ENCODE measurements around the gene ARSD. TPM values are rescaled to one million over a fixed set of nuclear protein-coding genes. Genes with fewer than 3 reads are reported as not detected.

ARSD gene
- polyA plus RNA-seq, 1 of the 3 experiments (the other 2 are of a cell fraction): 19.8 TPM

DNA sequence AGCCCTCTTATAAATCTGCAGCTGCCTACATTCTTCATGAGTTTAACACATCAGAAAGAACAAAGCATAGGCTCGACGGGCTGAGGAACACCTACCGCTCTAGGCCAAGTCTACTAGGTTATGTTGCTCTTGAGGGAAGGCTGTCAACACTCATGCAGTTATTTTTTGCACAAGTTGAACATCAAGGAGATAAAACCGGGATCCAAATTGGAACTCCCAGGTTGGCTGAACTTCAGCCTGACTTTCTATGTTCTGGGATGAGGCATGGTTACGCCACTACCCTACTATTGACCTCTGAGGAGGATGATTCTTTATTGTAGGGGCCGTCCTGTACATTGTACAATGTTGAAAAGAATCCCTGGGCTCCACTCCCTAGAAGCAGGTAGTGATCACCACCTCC is 39.9 kb upstream of the ARSD start:
- no peak overlapping the region for H3K4me2 ChIP-seq
- 46% methylated on average over 6 of the region's 6 CpGs for WGBS (ENCODE audit: low lambda C conversion rate)
- H3K9me2 ChIP-seq: no peaks in the 10 kb centered on the region
- ChIA-PET POLR2A (no interaction called here), CTCF (no interaction called here)
- no peak overlapping the region for H3K9ac ChIP-seq
- H3K4me1 ChIP-seq (ENCODE audit: control insufficient read depth in 1 of 2, insufficient read depth in 2 of 2, low read depth in 1 of 2, low read length in 1 of 2): 0 out of 4 replicates have a peak, but pooled peaks cover 0 to 3% of the 10 kb centered on the region in 2 experiments
- no peak overlapping the region for H3K27ac ChIP-seq (ENCODE audit: low read depth in 2 of 2, low read length in 1 of 2)
- TF ChIP-seq, protein P1, sequence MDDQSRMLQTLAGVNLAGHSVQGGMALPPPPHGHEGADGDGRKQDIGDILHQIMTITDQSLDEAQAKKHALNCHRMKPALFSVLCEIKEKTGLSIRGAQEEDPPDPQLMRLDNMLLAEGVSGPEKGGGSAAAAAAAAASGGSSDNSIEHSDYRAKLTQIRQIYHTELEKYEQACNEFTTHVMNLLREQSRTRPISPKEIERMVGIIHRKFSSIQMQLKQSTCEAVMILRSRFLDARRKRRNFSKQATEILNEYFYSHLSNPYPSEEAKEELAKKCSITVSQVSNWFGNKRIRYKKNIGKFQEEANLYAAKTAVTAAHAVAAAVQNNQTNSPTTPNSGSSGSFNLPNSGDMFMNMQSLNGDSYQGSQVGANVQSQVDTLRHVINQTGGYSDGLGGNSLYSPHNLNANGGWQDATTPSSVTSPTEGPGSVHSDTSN (IDR thresholded peaks at IDR 0.05): no peak
- TF ChIP-seq, protein P2, sequence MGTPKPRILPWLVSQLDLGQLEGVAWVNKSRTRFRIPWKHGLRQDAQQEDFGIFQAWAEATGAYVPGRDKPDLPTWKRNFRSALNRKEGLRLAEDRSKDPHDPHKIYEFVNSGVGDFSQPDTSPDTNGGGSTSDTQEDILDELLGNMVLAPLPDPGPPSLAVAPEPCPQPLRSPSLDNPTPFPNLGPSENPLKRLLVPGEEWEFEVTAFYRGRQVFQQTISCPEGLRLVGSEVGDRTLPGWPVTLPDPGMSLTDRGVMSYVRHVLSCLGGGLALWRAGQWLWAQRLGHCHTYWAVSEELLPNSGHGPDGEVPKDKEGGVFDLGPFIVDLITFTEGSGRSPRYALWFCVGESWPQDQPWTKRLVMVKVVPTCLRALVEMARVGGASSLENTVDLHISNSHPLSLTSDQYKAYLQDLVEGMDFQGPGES (IDR thresholded peaks at IDR 0.05; ENCODE audit: low read depth, low read length): no peak
- TF ChIP-seq, protein P3, sequence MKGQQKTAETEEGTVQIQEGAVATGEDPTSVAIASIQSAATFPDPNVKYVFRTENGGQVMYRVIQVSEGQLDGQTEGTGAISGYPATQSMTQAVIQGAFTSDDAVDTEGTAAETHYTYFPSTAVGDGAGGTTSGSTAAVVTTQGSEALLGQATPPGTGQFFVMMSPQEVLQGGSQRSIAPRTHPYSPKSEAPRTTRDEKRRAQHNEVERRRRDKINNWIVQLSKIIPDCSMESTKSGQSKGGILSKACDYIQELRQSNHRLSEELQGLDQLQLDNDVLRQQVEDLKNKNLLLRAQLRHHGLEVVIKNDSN (IDR thresholded peaks at IDR 0.05; ENCODE audit: borderline replicate concordance, low read depth): no peak
- TF ChIP-seq RFX5 (IDR thresholded peaks at IDR 0.05; ENCODE audit: low read length) (no peak), RCOR1 (IDR thresholded peaks at IDR 0.05; ENCODE audit: low read length) (no peak), GATA2 (CRISPR knock-in tag; IDR thresholded peaks at IDR 0.05) (no peak), TCF12 (IDR thresholded peaks at IDR 0.05) (no peak), POLR2AphosphoS5 (IDR thresholded peaks at IDR 0.05; ENCODE audit: low read depth, low read length) (no peak), SMC3 (IDR thresholded peaks at IDR 0.05; ENCODE audit: low read depth, low read length) (no peak), RAD21 (IDR thresholded peaks at IDR 0.05; ENCODE audit: low read length) (no peak), JUND (IDR thresholded peaks at IDR 0.05) (no peak), FOXJ3 (CRISPR knock-in tag; IDR thresholded peaks at IDR 0.05) (no peak), NFIC (IDR thresholded peaks at IDR 0.05; ENCODE audit: borderline replicate concordance) (no peak), EZH2phosphoT487 (IDR thresholded peaks at IDR 0.05; ENCODE audit: borderline replicate concordance, low read depth) (no peak), CHD2 (IDR thresholded peaks at IDR 0.05; ENCODE audit: low read length, partially characterized antibody) (no peak), YY1 (IDR thresholded peaks at IDR 0.05; ENCODE audit: low read depth) (no peak), RXRA (IDR thresholded peaks at IDR 0.05; ENCODE audit: borderline replicate concordance, low read depth) (no peak), FOSL2 (IDR thresholded peaks at IDR 0.05; ENCODE audit: borderline replicate concordance, low read depth) (no peak)
- TF ChIP-seq, protein P4, sequence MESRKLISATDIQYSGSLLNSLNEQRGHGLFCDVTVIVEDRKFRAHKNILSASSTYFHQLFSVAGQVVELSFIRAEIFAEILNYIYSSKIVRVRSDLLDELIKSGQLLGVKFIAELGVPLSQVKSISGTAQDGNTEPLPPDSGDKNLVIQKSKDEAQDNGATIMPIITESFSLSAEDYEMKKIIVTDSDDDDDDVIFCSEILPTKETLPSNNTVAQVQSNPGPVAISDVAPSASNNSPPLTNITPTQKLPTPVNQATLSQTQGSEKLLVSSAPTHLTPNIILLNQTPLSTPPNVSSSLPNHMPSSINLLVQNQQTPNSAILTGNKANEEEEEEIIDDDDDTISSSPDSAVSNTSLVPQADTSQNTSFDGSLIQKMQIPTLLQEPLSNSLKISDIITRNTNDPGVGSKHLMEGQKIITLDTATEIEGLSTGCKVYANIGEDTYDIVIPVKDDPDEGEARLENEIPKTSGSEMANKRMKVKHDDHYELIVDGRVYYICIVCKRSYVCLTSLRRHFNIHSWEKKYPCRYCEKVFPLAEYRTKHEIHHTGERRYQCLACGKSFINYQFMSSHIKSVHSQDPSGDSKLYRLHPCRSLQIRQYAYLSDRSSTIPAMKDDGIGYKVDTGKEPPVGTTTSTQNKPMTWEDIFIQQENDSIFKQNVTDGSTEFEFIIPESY (IDR thresholded peaks at IDR 0.05; ENCODE audit: borderline replicate concordance, low read depth): no peak
- TF ChIP-seq, protein P5, sequence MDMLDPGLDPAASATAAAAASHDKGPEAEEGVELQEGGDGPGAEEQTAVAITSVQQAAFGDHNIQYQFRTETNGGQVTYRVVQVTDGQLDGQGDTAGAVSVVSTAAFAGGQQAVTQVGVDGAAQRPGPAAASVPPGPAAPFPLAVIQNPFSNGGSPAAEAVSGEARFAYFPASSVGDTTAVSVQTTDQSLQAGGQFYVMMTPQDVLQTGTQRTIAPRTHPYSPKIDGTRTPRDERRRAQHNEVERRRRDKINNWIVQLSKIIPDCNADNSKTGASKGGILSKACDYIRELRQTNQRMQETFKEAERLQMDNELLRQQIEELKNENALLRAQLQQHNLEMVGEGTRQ (IDR thresholded peaks at IDR 0.05; ENCODE audit: borderline replicate concordance, low read depth, low read length): no peak
- no peaks in the 10 kb centered on the region for H3K27me3 ChIP-seq (ENCODE audit: insufficient read depth)
- no peak overlapping the region for H2AFZ ChIP-seq (ENCODE audit: low read depth)
- no peak for DNase-seq
- no peaks in the 10 kb centered on the region for H3K79me2 ChIP-seq (ENCODE audit: insufficient read depth)
- peaks cover under 1% of the 10 kb centered on the region for H3F3A ChIP-seq (replicated peaks; ENCODE audit: insufficient read depth)
- no peaks in the 10 kb centered on the region for H3K36me3 ChIP-seq (replicated peaks in 1 of 2; ENCODE audit: control insufficient read depth in 1 of 2, insufficient read depth in 2 of 2, low read length in 1 of 2)
- no peak overlapping the region for H3K4me3 ChIP-seq (ENCODE audit: low read depth in 2 of 2, low read length in 1 of 2)
- H4K20me1 ChIP-seq (ENCODE audit: insufficient read depth): no peaks in the 10 kb centered on the region
- no peaks in the 10 kb centered on the region for H3K9me3 ChIP-seq

Data from SK-N-SH (cell line).